CD4-positive, alpha-beta T cell treated with Interleukin-15 for 4 hours (primary cell): ENCODE measurements around the gene PRICKLE1.

ENCODE experiments used
- DNase-seq: peaks from one replicate; pipeline ENCODE4 v3.0.0-alpha.2; 2020; ENCODE audit warnings: low spot score

The PRICKLE1 gene

GRCh38 chr12:42490261-42490842 is 99.2 kb downstream of the PRICKLE1 start:
- no peak for DNase-seq

GRCh38 chr12:42486407-42486806 is 103.1 kb downstream of the PRICKLE1 start:
- DNase-seq = no peak

- DNase-seq = no peak
These were observed 103.7 kb downstream of the PRICKLE1 start for GRCh38 chr12:42485823-42486222.

- DNase-seq = no peak
These were observed 104.5 kb downstream of the PRICKLE1 start for GRCh38 chr12:42484996-42485395.

GRCh38 chr12:42483521-42483790 is 106.1 kb downstream of the PRICKLE1 start:
- no peak for DNase-seq

GRCh38 chr12:42482748-42483520 is 106.6 kb downstream of the PRICKLE1 start:
- DNase-seq = peak; percentile 25

GRCh38 chr12:42482041-42482747 is 107.4 kb downstream of the PRICKLE1 start:
- no peak for DNase-seq

GRCh38 chr12:42481368-42481767 is 108.2 kb downstream of the PRICKLE1 start:
- no peak for DNase-seq

GRCh38 chr12:42477941-42478340 is 111.6 kb downstream of the PRICKLE1 start:
- no peak for DNase-seq

- DNase-seq = no peak
These were observed 114.4 kb downstream of the PRICKLE1 start for GRCh38 chr12:42475106-42475505.

GRCh38 chr12:42474391-42474790 is 115.2 kb downstream of the PRICKLE1 start:
- no peak for DNase-seq

- no peak for DNase-seq
These were observed 116.0 kb downstream of the PRICKLE1 start for GRCh38 chr12:42473561-42473960.

- no peak for DNase-seq
These were observed 116.4 kb downstream of the PRICKLE1 start for GRCh38 chr12:42473130-42473529.

GRCh38 chr12:42472376-42472775 is 117.2 kb downstream of the PRICKLE1 start:
- no peak for DNase-seq

GRCh38 chr12:42469355-42470175 is 120.0 kb downstream of the PRICKLE1 start:
- no peak for DNase-seq

- DNase-seq = no peak
These were observed 120.6 kb downstream of the PRICKLE1 start for GRCh38 chr12:42468921-42469320.

- DNase-seq = no peak
These were observed 121.2 kb downstream of the PRICKLE1 start for GRCh38 chr12:42468341-42468821.

GRCh38 chr12:42463671-42464070 is 125.9 kb downstream of the PRICKLE1 start:
- DNase-seq = no peak

GRCh38 chr12:42462486-42462885 is 127.1 kb downstream of the PRICKLE1 start:
- DNase-seq = no peak

GRCh38 chr12:42459336-42459847 is 130.2 kb downstream of the PRICKLE1 start:
- DNase-seq = no peak

- no peak for DNase-seq
These were observed 131.0 kb downstream of the PRICKLE1 start for GRCh38 chr12:42458575-42458974.

GRCh38 chr12:42450248-42450647 is 139.3 kb downstream of the PRICKLE1 start:
- no peak for DNase-seq
